ENCODE measurements around the gene GPER1.

The GPER1 gene

DNA sequence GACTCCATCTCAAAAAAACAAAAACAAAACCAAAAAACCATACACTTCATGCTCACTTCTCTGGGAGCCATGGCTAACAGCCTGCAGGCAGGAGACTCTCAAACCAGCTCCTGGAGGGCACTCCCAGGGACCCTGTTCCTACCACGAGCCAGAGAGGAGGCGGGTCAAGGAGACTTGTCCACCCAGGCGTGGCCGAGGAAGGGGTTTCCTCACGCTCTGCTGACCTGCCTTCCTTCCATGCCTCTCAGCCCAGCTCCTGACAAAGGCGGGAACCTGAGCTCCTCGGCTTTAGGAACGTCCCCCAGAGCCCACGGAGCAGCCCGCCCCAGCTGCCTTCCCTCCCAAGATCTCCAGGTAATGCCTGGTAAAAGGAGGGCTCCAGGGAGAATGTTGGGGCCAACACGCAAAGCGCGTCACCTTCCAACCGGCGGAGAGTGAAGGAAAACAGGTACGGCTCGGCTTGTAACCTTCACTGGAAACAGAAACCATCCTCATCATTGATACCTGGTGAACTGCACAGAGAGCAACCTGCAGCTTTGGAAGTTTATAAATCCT, 34.0 kb upstream of the GPER1 start:
- DNase-seq (ENCODE audit: low spot score): no peak

DNA sequence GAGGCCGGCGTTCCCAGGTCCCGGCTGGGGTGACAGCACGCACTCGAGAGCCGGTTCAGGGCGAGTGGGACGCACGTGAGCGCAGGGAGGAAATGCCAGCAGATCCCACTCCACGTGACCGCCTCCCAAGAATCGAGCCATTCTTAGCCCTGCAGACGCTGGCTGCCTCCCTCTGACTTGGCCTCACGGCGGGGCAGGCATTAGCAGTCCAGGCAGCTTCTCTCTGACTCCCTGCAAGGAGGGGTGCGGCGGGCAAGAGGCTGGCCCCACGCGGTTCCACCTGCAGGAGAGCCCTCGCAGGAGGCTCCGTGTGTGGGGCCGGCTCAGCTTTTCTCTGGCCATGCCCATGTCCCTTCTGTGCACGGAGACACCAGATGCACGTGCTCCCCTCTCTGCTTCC, 33.5 kb upstream of the GPER1 start:
- no peak for DNase-seq (ENCODE audit: low spot score)

DNA sequence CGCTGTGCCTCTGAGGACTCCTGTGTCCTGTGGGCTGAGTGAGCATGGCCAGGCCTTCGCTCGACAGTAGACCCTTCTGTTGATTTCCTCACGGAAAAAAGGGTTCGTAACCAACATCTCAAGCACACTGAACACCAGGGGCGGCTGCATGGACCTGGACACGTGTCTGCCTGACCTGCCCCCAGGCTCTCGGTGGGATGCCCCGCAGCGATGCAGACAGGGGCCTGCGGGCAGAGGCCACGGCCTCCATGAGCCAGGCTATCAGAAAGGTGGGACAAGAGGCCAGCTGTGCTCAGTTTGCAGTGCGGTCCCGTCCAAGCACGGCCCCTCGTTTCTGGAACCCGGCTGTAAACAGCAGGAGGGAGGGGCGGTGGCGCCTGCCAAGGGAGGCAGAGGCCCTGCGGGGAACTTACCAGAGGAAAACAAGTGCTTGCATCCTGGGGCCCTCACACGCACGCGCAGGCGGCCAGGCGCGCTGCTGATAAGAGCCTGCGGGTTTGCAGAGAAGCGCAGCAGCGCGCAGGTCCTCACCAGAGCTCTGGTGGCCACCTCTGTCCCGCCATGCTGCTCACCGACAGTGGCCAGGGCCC, 33.0 kb upstream of the GPER1 start:
- no peak for DNase-seq (ENCODE audit: low spot score)

DNA sequence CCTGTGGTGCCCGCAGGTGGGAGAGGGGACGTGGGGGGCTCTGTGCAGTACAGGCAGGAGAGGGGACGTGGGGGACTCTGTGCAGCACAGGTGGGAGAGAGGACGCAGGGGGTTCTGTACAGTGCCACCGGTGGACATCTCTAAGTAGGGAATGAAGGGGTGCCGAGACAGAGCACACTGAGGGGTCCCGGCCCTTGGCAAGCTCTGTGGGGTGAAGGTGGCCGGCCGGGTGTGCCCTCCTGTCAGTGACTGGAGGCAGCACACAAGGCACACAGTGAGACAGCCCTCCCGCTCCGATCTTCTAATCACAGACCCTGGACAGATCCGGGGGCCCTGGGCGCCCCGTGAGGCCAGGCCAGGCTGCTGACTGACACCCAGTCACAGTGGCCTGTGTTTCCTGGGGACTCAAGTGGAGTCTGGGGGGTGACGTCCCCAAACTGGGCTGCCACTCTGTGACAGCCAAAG, 32.4 kb upstream of the GPER1 start:
- DNase-seq (ENCODE audit: low spot score): no peak

DNA sequence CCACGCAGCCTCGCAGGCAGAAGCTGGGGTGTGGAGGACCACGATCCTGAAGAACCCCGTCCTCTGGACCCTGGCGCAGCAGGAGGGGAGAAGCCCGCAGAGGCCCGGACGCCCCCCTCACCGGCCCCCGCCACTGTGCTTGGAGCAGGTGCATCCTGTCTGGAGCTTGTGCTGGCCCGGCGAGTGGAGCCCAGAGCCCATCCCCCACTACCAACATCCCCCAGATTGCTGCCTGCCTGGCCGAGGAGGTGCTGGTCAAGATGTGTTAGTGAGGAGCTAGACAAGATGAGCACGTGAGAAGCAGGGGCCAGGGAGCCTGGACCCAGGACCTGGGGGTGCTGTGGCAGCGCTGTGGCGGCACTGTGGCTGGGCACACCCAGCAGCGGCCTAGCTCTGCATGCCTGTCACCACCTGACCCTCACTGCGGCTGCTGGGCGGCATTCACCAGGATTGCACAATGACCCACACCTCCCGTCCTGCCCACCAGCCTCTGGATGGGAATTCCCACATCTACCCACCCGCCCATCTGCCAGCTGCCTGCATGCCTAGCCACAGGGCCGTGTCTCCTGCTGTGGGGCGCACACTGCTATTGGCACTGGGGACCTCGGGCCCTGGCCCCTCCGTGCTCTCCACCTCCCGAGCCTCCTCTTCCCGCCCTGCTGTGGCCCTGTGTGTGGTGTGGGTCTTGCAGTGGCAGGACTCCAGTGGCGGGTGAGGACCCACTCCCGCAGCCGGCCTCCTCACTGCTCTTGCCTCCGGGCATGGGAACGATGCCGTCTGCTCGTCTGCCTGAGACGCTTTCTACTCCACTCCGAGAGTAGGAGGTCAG, 31.7 kb upstream of the GPER1 start:
- DNase-seq (ENCODE audit: low spot score): no peak

GRCh38 chr7:1056785-1057410, 31.0 kb upstream of the GPER1 start:
- no peak for DNase-seq (ENCODE audit: low spot score)

DNA sequence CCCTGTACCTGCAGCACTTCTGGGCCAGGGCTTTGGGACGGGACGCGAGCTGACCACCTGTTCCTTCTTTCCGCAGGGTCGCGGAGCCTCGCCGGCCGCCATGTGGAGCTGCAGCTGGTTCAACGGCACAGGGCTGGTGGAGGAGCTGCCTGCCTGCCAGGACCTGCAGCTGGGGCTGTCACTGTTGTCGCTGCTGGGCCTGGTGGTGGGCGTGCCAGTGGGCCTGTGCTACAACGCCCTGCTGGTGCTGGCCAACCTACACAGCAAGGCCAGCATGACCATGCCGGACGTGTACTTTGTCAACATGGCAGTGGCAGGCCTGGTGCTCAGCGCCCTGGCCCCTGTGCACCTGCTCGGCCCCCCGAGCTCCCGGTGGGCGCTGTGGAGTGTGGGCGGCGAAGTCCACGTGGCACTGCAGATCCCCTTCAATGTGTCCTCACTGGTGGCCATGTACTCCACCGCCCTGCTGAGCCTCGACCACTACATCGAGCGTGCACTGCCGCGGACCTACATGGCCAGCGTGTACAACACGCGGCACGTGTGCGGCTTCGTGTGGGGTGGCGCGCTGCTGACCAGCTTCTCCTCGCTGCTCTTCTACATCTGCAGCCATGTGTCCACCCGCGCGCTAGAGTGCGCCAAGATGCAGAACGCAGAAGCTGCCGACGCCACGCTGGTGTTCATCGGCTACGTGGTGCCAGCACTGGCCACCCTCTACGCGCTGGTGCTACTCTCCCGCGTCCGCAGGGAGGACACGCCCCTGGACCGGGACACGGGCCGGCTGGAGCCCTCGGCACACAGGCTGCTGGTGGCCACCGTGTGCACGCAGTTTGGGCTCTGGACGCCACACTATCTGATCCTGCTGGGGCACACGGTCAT, 30.3 kb upstream of the GPER1 start:
- DNase-seq (ENCODE audit: low spot score): no peak

DNA sequence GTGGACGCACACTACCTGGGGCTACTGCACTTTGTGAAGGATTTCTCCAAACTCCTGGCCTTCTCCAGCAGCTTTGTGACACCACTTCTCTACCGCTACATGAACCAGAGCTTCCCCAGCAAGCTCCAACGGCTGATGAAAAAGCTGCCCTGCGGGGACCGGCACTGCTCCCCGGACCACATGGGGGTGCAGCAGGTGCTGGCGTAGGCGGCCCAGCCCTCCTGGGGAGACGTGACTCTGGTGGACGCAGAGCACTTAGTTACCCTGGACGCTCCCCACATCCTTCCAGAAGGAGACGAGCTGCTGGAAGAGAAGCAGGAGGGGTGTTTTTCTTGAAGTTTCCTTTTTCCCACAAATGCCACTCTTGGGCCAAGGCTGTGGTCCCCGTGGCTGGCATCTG, 29.6 kb upstream of the GPER1 start:
- no peak for DNase-seq (ENCODE audit: low spot score)

DNA sequence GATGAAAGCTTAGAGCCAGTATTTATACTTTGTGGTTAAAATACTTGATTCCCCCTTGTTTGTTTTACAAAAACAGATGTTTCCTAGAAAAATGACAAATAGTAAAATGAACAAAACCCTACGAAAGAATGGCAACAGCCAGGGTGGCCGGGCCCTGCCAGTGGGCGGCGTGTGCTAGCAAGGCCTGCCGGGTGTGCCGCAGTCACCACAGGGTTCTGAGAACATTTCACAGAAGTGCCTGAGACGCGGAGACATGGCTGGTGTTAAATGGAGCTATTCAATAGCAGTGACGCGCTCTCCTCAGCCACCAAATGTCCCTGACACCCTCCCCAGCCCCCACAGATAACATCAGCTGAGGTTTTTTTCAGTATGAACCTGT, 29.1 kb upstream of the GPER1 start:
- no peak for DNase-seq (ENCODE audit: low spot score)

DNA sequence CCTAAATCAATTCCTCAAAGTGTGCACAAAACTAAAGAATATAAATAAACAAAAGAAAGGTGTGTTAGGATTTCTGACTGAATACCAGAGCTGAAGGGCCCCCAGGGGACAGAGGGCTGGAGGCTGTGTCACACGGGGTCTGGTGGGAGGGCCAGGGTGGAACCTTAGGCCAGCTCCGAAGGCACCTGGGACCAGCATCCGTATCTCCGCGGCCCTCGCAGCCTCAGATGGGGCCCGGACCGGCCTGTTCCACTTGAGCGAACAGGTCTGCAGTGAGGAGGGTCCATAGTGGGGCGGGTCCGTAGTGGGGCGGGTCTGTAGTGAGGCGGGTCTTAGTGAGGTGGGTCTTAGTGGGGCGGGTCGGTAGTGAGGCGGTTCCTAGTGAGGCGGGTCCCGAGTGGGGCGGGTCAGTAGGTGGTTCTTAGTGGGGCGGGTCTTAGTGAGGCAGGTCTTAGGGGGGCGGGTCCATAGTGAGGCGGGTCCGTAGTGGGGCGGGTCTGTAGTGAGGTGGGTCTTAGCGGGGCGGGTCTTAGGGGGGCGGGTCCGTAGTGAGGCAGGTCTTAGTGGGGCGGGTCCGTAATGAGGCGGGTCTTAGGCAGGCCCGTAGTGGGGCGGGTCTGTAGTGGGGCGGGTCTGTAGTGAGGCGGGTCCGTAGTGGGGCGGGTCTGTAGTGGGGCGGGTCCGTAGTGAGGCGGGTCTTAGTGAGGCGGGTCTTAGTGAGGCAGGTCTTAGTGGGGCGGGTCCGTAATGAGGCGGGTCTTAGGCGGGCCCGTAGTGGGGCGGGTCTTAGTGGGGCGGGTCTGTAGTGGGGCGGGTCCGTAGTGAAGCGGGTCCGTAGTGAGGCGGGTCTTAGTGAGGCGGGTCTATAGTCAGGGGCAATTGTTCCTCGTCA, 28.5 kb upstream of the GPER1 start:
- peak; percentile 88 for DNase-seq (ENCODE audit: low spot score)

GRCh38 chr7:1060315-1061072, 27.4 kb upstream of the GPER1 start:
- no peak for DNase-seq (ENCODE audit: low spot score)

DNA sequence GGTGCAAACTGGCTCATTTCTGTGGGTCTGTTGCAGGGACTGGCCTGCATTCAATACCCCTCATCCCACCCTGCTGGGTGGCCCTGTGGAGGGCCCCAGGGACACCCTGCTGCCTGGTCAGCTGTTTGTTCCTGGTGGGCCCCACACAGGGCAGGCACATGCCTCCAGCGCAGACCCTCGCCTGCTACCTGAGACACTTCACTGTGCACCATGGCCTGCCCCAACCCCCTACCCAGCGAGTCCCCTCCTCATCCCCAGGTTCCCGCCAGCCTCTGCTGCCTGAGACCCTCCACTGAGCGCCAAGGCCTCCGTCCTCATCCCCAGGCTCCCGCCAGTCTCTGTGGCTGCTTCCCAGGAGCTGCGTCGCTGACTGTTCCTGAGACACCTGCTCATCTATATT, 26.7 kb upstream of the GPER1 start:
- DNase-seq (ENCODE audit: low spot score): no peak

- no peak for DNase-seq (ENCODE audit: low spot score)
These were observed 25.3 kb upstream of the GPER1 start for GRCh38 chr7:1062296-1063294.

DNA sequence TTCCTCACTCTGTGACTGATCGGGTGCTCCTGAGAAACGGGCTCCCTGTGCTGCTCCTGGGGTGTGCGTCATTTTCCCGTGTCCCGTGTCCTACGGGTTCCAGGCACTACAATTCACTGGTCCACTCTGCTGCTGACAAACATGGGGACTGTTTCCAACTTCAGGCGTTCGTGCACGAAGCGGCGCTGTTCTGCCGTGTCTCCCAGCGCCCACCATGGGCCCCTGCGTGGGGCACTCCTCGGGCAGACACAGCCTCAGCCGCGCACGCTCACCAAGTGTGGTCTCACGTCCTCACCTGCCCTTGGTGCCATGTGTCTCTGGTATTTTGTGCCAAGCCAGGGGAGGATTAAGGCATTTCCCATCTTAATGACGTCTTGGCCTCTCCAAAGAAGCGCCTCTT, 24.6 kb upstream of the GPER1 start:
- DNase-seq (ENCODE audit: low spot score): no peak

- DNase-seq (ENCODE audit: low spot score): no peak
These were observed 23.3 kb upstream of the GPER1 start for GRCh38 chr7:1064581-1064980.

DNA sequence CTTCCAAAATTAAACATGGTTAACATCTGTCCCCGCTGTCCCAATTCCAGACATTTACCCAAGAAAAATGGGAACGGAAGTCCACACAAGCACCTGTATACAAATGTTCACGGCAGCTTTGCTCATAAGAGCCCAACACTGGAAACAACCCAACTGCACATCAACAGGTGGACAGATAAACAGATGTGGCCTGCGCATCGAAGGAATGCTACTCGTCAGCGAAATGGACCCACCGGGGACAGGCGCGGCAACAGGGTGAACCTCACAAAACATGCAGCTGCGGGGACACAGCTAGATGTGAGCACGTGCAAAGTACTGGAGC, 22.7 kb upstream of the GPER1 start:
- no peak for DNase-seq (ENCODE audit: low spot score)

- peak; percentile 96 for DNase-seq (ENCODE audit: low spot score)
These were observed 22.2 kb upstream of the GPER1 start for GRCh38 chr7:1065585-1066241.

DNA sequence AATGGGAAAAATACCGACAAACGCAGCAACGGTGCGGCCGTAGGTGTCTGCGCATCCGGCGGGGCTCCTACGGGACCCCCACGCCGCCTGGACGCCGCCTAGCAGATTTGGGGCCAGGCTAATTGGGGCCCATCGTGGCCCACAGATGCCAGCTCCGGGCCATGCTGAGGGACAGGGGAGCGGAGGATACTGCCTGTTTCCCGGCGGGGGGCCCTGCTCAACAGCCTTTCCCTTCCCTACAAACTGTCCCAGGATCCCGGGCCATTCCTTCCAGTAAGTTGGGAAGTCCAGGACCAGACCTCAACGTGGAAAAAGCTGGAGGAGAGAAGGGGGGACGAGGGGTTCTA, 21.7 kb upstream of the GPER1 start:
- no peak for DNase-seq (ENCODE audit: low spot score)

DNA sequence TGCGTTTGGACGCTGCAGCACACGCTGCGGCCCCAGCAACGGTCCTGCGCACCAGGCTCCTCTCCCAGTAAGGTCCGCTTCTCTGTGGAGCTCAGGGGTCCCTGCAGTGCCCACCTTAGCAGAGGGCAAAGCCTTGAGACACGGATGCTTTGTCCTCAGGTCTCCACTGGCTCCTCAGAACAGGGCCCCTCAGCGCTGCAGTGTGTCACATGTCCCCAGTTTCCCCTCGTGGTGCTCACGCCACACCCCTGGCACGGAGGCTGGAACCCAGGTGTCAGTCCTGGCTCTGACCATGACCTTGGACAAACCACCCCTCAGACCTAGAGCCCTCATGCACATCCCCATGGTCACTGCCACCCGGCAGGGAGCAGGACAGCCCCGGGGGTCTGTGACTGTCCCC, 19.9 kb upstream of the GPER1 start:
- DNase-seq (ENCODE audit: low spot score): no peak
